Esophagus muscularis mucosa (tissue), 4 donors: ENCODE results near the gene RNF13. TPM values are rescaled to one million over a fixed set of nuclear protein-coding genes. Genes with fewer than 3 reads are reported as not detected.

Experiments
- DNase-seq: peaks from one replicate; pipeline ENCODE4 v3.0.0-alpha.2; 2017; ENCODE audit errors: extremely low spot score
- H3K27ac ChIP-seq, 4 donors: fragments of 200-600 bp; sonication (generic); replicated peaks in 1 of 4; 1 replicate in 3 of 4; 2 replicates in 1 of 4; pipeline ENCODE4 v1.5.1; 2016 to 2019; ENCODE audit warnings: mild to moderate bottlenecking in 1 of 4
- H3K27me3 ChIP-seq, 4 donors: fragments of 200-600 bp; sonication (generic); one replicate each; pipeline versions ENCODE4 v1.5.1 to v1.6.0; 2016 to 2019
- H3K36me3 ChIP-seq, 4 donors: fragments of 200-600 bp; sonication (generic); one replicate each; pipeline ENCODE4 v1.5.1; 2016 to 2019
- H3K4me1 ChIP-seq, 4 donors: fragments of 200-600 bp; sonication (generic); one replicate each; pipeline ENCODE4 v1.5.1; 2016 to 2019
- H3K4me3 ChIP-seq, 4 donors: fragments of 200-600 bp; sonication (generic); 1 replicate in 2 of 4; 2 replicates in 2 of 4; pipeline ENCODE4 v1.5.1; 2016 to 2019; ENCODE audit warnings: mild to moderate bottlenecking in 4 of 4, moderate library complexity in 1 of 4
- H3K9me3 ChIP-seq, 4 donors: fragments of 200-600 bp; sonication (generic); 1 replicate in 3 of 4; 2 replicates in 1 of 4; pipeline ENCODE4 v1.5.1; 2016 to 2019
- CTCF ChIP-seq, 3 experiments: fragments of 200-600 bp in 2 of 3; fragments of 450-650 bp in 1 of 3; sonication (generic) in 2 of 3; IDR thresholded peaks; one replicate each; pipeline ENCODE4 v1.5.1; 2017 to 2019; ENCODE audit warnings: antibody characterized with exemption in 3 of 3, mild to moderate bottlenecking in 2 of 3, moderate library complexity in 1 of 3
- EP300 ChIP-seq: sonication (generic); formaldehyde crosslinking; IDR thresholded peaks from one replicate; pipeline ENCODE4 v1.6.1; 2017; ENCODE audit warnings: antibody characterized with exemption
- POLR2A ChIP-seq: fragments of 450-650 bp; IDR thresholded peaks from one replicate; pipeline ENCODE4 v1.6.1; 2017; ENCODE audit warnings: antibody characterized with exemption, moderate library complexity, mild to moderate bottlenecking, low read depth
- POLR2AphosphoS5 ChIP-seq, 2 donors: sonication (generic); formaldehyde crosslinking; IDR thresholded peaks; one replicate each; pipeline ENCODE4 v1.6.1; 2017; ENCODE audit warnings: antibody characterized with exemption in 2 of 2
- WGBS: methylation state at CpG from one replicate; pipeline ENCODE4 v1.1.5; 2018; 5-methylcytosine and 5-hydroxymethylcytosine counted together
- intact Hi-C: fragments of 100-400 bp; cut with DNase I; formaldehyde crosslinking; loops from one replicate; pipeline ENCODE4 v1.15.1; 2023
- total RNA-seq, 4 donors: library from RNA; depleted of rRNA; stranded (reverse); fragments of >200 nt; gene quantifications; one replicate each; pipeline versions ENCODE4 v1.1.0 to v1.2.1, GENCODE V29; 2016

The RNF13 gene
- total RNA-seq, 4 donors from 2014 or later: 52.9 to 95.1 (median 78.2) TPM

DNA sequence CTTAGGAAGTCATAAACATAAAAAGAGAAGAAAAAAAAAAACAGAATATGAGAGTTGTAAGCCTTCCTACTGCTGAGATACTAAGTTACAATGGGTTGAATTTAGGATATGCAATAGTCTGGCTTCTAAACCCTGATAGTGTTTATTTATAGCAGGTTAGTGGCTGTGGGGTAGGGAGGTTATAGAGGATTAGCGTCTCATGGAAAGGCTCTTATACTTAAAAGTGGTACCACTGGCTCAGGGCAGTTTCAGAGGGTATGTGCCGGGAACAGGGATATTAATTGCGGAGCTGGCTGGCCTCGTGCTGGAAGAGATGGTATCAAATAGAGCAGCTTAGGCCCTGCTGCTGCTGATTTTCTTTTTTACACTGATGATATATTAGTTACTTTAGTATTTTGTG, 96.9 kb downstream of the RNF13 start:
- H3K4me3 ChIP-seq: no peak overlapping the region
- 97% methylated on average over 4 of the region's 4 CpGs for WGBS

GRCh38 chr3:149917124-149917667, 104.2 kb downstream of the RNF13 start:
- Histone ChIP-seq H3K9me3 (no peaks in the 10 kb centered on the region), H3K27me3 (no peaks in the 10 kb centered on the region), H3K4me3 (no peak overlapping the region), H3K4me1 (no peaks in the 10 kb centered on the region), H3K27ac (no peak overlapping the region), H3K36me3 (peaks cover 7 to 50% (median 16%) of the 10 kb centered on the region in 4 donors)
- TF ChIP-seq POLR2AphosphoS5 (IDR thresholded peaks at IDR 0.05) (no peak), POLR2A (no peak), CTCF (IDR thresholded peaks at IDR 0.05) (no peak), EP300 (no peak)
- intact Hi-C loops: no loop called here
- no peak for DNase-seq
- 81% methylated on average over 5 of the region's 5 CpGs for WGBS

More for the DNA sequence above, 96.9 kb downstream of the RNF13 start:
- Histone ChIP-seq H3K9me3 (no peaks in the 10 kb centered on the region), H3K27me3 (no peaks in the 10 kb centered on the region), H3K36me3 (peaks cover 0 to 26% (median 3%) of the 10 kb centered on the region in 4 donors), H3K27ac (no peak overlapping the region), H3K4me1 (peaks cover 0 to 7% (median 6%) of the 10 kb centered on the region in 4 donors)
- TF ChIP-seq CTCF (IDR thresholded peaks at IDR 0.05): no peak
- TF ChIP-seq POLR2A: no peak
- TF ChIP-seq POLR2AphosphoS5 (IDR thresholded peaks at IDR 0.05): no peak
- TF ChIP-seq EP300: no peak
- DNase-seq: no peak
- intact Hi-C loops: no loop called here

GRCh38 chr3:149919509-149919908, 106.5 kb downstream of the RNF13 start:
- no peak for TF ChIP-seq POLR2A
- TF ChIP-seq EP300: no peak
- no peak for TF ChIP-seq POLR2AphosphoS5 (IDR thresholded peaks at IDR 0.05)
- TF ChIP-seq CTCF (IDR thresholded peaks at IDR 0.05): no peak
- no peaks in the 10 kb centered on the region for H3K27me3 ChIP-seq
- H3K36me3 ChIP-seq: peaks cover 7 to 40% (median 14%) of the 10 kb centered on the region in 4 donors
- DNase-seq: no peak
- H3K4me1 ChIP-seq: no peaks in the 10 kb centered on the region
- no peaks in the 10 kb centered on the region for H3K9me3 ChIP-seq
- no peak overlapping the region for H3K27ac ChIP-seq
- 95% methylated on average over 3 of the region's 3 CpGs for WGBS
- intact Hi-C loops: no loop called here
- H3K4me3 ChIP-seq: no peak overlapping the region

- Histone ChIP-seq H3K9me3 (no peaks in the 10 kb centered on the region), H3K4me1 (no peaks in the 10 kb centered on the region), H3K4me3 (no peak overlapping the region), H3K36me3 (peaks cover 7 to 35% (median 14%) of the 10 kb centered on the region in 4 donors), H3K27me3 (no peaks in the 10 kb centered on the region), H3K27ac (no peak overlapping the region)
- intact Hi-C loops: no loop called here
- WGBS: 99% methylated on average over 3 of the region's 3 CpGs
- no peak for DNase-seq
- no peak for TF ChIP-seq EP300
- TF ChIP-seq POLR2A: no peak
These were observed 107.1 kb downstream of the RNF13 start for GRCh38 chr3:149920119-149920518.

DNA sequence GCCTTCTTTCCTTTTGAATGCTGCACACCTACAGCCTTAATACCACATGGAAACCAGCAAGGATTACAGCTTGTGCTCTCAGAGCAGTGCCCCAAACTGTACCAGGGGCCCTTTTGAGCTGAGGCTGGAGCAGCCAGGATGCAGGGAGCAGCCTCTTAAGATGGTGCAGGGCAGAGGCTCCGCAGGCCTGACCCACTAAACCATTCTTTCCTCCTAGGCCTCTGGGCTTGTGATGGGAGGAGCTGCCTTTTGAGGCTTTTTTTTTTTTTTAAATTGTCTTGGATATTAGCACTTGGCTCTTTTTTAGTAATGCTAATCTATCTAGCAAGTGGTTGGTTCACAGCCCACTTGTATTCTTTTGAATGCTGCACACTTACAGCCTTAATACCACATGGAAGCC, 120.0 kb downstream of the RNF13 start:
- intact Hi-C loops: no loop called here
- TF ChIP-seq POLR2AphosphoS5 (IDR thresholded peaks at IDR 0.05) (no peak), POLR2A (no peak), CTCF (IDR thresholded peaks at IDR 0.05) (no peak)
- H3K36me3 ChIP-seq: peaks cover 0 to 8% (median 0%) of the 10 kb centered on the region in 4 donors
- DNase-seq: no peak
- 93% methylated on average over 1 of the region's 1 CpG for WGBS
- H3K27ac ChIP-seq: no peak overlapping the region
- peaks cover 0 to 18% (median 10%) of the 10 kb centered on the region in 4 donors for H3K4me1 ChIP-seq
- H3K9me3 ChIP-seq: no peaks in the 10 kb centered on the region
- H3K4me3 ChIP-seq: no peak overlapping the region
- H3K27me3 ChIP-seq: no peaks in the 10 kb centered on the region
